HG02884 (cell line): ENCODE measurements around the gene PEX16.
A peak's percentile ranks its signal among the peaks of the same experiment; 100 is the strongest.

Experiments used
- ATAC-seq: cut with Tn5 transposase; IDR thresholded peaks from one replicate; pipeline ENCODE4 v1.9.1; 2021; ENCODE audit warnings: mild to moderate bottlenecking, moderate library complexity; ENCODE audit not compliant: unreplicated experiment

PEX16 gene

GRCh38 chr11:45931739-45932138, 14.1 kb upstream of the PEX16 start:
- no peak for ATAC-seq

DNA sequence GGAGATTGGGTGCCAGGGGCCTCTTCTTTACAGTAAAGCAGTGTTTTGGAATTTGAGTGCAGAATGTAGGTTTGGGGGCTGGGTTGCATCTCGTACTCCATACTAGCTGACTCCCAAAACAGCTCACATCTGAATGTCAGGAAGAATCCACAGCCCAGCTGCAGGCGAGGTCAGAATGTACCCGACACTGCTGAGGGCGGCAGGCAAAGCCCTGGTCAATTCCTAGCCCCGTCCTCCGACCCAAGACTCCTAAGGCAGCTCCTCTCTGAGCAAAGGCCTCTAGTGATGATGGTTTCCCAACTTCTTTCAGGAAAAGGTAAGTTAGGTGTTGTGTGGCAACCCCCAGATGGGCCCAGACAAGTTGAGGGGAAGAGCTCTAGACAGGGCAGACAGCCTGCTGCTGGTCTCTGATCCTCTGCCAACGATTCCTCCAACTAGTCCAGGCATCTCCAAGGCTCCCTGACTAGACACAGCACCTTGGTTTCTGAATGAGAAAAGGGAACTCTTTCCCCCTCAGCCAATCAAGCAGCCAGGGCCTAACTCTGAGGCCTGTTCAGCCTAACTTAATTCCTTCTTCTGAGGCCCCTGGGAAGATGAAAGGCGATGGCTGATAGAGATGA, 13.4 kb upstream of the PEX16 start:
- no peak for ATAC-seq

GRCh38 chr11:45930031-45930794, 12.5 kb upstream of the PEX16 start:
- peak; percentile 88 for ATAC-seq

DNA sequence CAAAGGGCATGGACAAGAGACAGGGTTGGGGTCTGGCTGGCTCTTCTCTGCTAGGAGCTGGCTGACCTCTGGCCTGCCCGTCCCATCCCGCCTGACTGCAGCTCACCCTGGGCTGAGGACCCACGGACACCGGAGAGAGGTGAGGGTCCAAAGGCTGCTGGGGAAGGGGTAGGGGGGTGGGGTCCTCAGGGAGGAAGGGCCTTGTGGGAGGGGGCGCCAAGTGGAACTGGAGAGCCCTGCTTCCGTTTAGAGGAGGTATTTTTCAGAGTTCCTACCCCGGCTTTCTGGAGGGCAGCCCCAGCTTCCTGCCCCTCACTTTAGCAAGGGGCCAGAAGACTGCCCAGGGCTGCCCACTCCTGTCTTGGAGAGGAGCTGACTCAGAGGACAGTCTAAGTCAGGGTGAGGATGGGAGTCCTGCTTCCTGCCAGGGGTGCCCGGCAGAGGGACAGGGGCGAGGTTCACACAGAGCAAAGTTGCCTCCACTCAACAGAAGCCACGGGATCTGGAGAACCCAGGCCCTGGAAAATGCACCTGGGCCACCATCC, 11.9 kb upstream of the PEX16 start:
- no peak for ATAC-seq

DNA sequence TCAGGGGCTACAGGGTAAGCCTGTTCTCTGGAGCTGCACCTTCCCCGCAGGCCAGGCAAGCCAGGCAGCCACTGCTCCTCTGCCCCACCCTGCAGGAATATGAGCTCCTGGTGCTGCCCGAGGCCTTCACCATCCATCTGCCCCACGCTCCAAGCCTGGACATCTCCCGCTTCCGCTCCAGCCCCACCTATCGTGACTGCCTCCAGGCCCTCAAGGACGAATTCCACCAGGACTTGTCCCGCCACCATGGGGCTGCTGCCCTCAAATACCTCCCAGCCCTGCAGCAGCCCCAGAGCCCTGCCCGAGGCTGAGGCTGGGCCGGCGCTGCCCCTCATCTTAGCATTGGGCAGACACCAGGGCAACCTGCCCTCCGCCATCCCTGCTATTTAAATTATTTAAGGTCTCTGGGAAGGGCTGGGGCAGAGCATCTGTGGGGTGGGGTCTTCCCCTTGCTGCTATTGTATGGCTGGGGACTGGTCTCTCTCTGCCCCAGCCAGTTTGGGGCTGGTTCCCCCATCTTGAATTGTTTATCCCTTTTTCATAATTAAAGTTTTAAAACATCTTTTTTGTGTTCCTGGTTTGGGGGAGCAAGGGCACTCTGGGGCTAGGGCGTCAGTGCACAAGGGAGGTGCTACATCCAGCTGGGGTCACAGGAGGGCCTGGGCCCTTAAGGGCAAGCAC, 11.0 kb upstream of the PEX16 start:
- no peak for ATAC-seq

- no peak for ATAC-seq
Observed at GRCh38 chr11:45927684-45928413, 10.2 kb upstream of the PEX16 start.

DNA sequence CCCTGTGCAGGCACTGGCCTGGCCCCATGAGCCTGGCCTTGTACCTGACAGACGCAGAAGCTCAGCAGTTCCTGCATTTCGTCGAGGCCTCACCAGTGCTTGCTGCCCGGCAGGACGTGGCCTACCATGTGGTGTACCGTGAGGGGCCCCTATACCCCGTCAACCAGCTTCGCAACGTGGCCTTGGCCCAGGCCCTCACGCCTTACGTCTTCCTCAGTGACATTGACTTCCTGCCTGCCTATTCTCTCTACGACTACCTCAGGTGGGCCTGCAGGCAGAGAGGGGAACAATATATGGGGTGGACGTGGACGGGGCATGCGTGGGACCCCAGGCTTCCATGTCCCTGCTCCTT, 9.6 kb upstream of the PEX16 start:
- ATAC-seq, result no peak

DNA sequence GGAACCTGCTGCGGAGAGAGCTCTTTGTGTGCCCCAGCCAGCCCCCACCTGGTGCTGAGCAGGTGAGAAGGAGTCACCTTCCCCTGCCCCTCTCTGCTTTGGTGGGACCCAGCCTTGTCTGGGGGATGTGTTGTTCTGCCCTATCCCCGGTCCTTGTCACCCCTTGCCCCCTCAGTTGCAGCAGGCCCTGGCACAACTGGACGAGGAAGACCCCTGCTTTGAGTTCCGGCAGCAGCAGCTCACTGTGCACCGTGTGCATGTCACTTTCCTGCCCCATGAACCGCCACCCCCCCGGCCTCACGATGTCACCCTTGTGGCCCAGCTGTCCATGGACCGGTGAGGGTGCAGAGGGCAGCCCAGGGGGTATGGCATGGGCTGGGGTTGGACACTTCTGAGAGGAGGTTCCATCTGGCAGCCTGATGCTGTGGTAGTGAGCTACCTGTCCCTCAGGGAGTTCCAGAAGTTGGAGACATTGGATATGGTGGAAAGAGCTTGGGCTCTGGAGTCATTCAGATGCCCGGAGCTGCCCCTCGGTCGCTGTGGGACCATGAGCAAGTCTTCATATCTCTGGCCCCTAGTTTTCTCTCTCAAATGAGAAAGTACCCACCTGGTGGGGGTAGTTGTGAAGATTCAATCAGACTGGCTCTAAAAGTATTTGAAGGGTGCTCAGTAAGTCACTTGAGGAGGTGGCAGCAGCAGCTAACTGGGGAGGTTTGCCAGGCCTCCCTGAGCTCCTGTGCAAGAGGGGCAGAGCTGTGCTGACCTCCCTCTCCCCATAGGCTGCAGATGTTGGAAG, 9.1 kb upstream of the PEX16 start:
- ATAC-seq, result no peak

DNA sequence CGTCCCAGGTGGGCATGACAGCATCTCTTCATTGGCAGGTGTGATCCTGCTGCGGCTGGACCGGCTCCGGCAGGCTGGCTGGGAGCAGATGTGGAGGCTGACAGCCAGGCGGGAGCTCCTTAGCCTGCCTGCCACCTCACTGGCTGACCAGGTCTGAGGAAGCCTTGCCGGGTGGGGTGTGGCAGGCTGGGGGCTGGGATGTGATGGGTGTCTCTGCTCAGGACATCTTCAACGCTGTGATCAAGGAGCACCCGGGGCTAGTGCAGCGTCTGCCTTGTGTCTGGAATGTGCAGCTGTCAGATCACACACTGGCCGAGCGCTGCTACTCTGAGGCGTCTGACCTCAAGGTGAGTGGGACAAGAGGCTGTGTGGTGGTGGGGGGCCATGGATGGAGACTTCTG, 8.3 kb upstream of the PEX16 start:
- ATAC-seq, result no peak

DNA sequence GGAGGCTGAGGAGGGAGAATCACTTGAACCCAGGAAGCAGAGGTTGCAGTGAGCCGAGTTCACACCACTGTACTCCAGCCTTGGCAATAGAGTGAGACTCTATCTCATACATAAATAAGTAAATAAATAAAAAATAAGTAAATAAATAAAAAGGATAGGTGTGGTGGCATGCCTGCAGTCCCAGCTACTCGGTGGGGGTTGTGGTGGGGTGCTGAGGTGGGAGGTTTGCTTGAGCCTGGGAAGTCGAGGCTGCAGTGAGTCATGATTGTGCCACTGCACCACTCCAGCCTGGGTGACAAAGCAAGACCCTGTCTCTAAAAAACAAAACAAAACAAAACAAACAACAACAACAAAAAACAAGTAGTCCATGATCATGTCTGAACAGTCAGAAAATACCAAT, 7.9 kb upstream of the PEX16 start:
- ATAC-seq, result no peak

DNA sequence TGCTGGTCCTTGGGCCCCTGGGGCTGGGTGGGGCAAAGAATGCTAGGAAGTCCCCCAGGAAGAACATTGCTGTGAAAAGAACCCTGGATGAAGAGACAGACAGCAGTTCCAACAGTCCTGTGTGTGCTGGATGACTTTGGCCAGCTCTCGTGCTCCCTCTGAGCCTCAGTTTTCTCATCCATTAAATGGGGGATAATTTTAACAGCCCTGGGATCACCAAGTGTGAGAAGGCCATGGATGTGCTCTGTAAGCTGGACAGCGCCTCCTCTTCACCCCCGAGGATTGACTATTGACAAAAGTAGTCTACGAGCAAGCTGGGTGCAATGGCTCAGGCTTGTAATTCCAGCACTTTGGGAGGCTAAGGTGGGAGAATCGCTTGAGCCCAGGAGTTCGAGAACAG, 7.2 kb upstream of the PEX16 start:
- no peak for ATAC-seq

DNA sequence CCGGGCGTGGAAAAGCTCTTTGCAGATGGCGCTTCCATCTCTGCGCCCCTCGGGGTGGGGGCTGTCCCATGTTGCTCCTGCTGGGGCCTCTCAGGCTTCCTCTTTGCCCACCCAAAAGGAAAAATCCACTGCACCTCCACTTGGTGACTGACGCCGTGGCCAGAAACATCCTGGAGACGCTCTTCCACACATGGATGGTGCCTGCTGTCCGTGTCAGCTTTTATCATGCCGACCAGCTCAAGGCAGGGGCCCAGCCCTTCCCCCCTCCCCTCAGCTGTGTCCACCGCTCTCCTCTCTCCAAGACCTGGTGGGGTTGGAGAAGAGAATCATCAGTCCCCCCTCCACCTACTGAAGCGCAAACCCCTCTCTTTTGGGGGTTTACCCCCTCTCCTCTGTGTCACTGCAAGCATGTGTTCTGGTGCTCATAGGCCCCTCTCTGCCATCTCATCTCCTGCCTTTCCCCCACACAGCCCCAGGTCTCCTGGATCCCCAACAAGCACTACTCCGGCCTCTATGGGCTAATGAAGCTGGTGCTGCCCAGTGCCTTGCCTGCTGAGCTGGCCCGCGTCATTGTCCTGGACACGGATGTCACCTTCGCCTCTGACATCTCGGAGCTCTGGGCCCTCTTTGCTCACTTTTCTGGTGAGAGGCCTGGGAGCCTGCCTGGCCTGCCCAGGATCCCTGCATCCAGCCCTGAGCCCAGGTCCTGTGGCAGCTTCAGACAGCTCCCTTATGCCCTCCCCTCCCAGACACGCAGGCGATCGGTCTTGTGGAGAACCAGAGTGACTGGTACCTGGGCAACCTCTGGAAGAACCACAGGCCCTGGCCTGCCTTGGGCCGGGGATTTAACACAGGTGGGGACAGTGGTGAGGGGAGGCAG, 6.6 kb upstream of the PEX16 start:
- ATAC-seq, result no peak

DNA sequence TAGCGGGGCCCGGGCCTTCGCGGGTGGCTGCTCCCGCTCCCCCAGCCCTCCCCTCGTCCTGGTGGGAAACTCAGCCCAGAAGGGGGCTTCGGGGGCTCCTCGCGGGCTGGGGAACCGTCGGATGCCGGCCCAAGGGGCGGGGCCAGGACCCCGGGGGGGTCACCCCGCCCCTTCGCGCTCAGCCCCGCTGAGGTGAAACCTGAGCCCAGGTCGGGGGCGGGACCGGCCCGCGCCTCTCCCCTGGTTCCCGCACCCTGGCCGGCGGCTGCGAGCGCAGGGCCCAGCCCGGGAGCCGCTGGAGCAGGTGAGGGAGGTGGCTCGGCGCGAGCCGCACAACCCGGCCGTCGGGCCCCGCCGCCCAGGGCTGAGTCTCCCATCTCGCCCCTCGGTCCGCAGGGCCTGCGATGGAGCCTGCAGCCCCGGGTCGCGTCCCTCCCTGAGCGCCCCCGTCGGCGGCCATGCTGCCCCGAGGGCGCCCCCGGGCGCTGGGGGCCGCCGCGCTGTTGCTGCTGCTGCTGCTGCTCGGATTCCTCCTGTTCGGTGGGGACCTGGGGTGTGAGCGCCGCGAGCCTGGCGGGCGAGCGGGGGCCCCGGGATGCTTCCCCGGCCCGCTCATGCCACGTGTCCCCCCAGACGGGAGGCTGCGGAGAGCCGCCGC, 4.9 kb upstream of the PEX16 start, which contains the start of gene LARGE2:
Gene LARGE2, plus strand, starts transcription at position 232 of the 658 bp plus-strand sequence. Its CDS starts 227 bp downstream, at position 459.
- ATAC-seq, result no peak

GRCh38 chr11:45921561-45922424, 4.1 kb upstream of the PEX16 start:
- ATAC-seq, result no peak

DNA sequence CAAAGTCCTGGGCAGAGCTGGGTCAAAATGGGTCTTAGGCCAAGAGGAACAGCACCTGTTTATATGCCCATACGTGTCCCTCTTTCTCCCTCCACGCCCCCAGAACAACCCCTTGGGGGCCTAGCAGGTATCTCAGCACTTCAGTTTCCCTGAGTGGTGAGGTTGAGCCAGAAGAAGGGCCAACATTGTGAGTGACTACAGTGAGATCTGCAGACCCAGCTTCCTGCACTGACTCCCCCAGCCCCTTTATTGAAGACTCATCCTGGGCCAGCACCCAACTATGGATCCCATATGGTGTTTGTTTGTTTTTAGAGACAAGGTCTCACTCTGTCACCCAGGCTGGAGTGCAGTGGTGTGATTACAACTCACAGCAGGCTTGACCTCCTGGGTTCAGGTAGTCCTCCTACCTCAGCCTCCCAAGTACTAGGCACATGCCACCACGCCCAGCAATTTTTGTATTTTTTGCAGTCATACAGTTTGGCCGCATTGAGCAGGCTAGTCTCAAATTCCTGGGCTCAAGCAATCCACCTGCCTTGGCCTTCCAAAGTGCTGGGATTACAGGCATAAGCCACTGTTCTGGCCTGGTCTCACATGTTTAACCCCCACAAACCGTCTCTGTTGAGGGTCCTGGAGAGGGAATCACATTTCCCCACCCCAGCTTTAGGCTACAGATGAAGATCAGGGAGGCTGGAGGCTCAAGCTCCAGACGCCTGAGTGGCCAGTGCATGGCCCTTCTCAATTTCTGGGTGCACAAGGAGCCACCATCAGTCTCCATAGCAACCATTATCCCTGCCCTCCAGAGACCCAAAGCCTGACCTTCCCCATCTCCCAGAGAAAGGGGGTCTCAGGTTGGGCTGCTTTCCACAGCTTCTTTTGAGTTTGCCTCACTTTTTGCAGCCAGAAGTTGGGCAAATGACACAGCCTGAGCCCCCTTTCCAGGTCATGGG, 3.1 kb upstream of the PEX16 start:
- ATAC-seq, result no peak

DNA sequence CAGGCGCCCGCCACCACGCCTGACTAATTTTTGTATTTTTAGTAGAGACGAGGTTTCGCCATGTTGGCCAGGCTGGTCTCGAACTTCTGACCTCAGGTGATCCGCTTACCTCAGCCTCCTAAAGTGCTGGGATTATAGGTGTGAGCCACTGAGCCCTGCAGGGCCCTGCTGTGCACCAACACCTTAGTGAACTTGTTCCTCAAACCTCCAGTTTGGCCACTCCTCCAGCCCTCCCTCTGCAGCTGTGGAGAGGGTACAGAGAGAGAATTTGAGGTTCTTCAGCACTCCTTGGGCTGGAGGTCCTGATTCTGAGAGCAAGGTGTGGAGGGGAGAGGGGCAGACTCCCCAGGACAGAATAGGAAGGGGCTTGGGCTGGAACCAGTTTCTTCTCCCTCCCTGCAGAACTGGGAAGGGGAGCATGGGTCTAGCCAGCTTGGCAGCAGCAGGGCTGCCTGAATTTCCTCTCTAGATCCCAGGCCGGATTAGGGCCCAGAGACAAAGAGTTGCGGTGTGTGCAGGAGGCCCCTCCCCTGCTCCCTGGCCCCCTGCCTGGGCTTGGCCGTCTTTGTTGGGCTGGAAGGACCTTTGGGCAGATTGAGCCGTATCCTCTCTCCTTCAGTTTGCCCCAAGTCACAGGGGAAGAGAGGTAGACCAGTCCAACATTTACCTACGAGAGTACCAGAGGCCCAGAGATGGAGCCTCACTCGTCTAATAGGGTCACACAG, 2.3 kb upstream of the PEX16 start:
- ATAC-seq, result no peak
